ENCODE results near the gene ARID5B.

ARID5B gene

DNA sequence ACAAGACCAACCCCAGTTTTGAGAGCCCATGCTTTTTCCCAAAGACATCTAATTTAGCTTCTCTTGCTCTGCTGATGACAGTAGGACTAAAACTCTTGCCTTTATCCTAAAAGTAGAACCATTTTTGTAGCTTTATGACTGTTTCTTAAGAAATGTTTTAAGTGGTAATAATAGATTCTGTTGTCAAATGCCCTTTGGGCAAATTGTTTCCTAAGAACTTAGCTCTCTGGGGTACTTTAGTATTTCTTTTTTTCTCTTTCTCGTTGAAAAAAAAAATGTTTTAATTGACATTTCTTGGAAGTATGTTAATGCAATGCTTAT lies 157.4 kb downstream of the ARID5B start:
- no peak for DNase-seq
- WGBS (ENCODE audit: extremely low coverage, insufficient coverage, insufficient read length) = no CpG with 5 or more reads among the region's 1 CpG

DNA sequence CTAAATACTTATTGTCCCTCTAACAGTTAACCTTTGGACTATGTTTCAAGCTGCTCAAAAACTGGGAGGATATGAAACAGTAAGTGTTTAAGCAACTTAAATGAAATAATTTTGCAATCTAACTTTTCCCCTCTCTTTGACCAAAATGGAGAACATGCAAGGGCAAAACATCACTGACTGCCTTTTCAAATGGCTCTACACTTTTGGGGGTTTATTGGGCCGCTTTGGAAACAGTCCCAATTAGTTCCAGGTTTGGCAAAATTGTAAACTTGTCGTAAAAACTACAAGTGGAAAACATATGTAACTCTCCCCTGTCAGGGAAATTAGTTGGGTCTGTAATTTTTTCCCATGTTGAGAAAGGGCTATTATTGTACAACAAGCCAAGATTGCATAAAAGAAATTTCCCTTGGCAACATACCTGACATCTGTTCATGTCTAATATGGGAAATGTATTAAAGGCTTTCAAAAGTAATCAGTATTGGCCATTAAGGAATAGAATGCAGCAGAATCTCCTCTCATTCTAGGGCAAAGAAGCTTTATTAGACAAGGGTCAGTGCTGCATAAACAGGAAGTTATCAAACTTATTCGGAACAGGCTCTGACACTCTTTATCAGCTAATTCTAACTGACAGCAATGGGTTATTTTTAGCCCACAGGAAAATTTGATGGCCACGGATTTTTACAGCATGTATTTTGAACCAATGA lies 157.9 kb downstream of the ARID5B start:
- no peak overlapping the region for H3K4me3 ChIP-seq (ENCODE audit: low read depth, low read length)
- H3K4ac ChIP-seq (ENCODE audit: low read depth, low read length) = no peak overlapping the region
- H3K79me1 ChIP-seq (ENCODE audit: low read length) = no peaks in the 10 kb centered on the region
- H3K4me1 ChIP-seq (ENCODE audit: control insufficient read depth in 1 of 2, insufficient read depth in 2 of 2, low read length in 2 of 2) = peaks cover 0 to 3% of the 10 kb centered on the region in 2 experiments
- no CpG with 5 or more reads among the region's 4 CpGs for WGBS (ENCODE audit: extremely low coverage, insufficient coverage, insufficient read length)
- H2AFZ ChIP-seq (ENCODE audit: insufficient read depth, low read length, poor library complexity) = no peak overlapping the region
- H3K4me2 ChIP-seq (ENCODE audit: low read length) = no peak overlapping the region
- H3K79me2 ChIP-seq (ENCODE audit: control insufficient read depth, insufficient read depth, low read length, poor library complexity) = no peaks in the 10 kb centered on the region
- no peak overlapping the region for H4K8ac ChIP-seq (ENCODE audit: low read depth, low read length)
- peaks cover 2 to 3% of the 10 kb centered on the region in 2 experiments for H3K36me3 ChIP-seq (ENCODE audit: control insufficient read depth in 1 of 2, insufficient read depth in 2 of 2, low read length in 2 of 2)
- H3K27me3 ChIP-seq (ENCODE audit: insufficient read depth, low read length) = no peaks in the 10 kb centered on the region
- no peak overlapping the region for H3K9ac ChIP-seq (ENCODE audit: low read length)
- no peak overlapping the region for H4K12ac ChIP-seq (ENCODE audit: low read depth, low read length)
- H3K18ac ChIP-seq (ENCODE audit: low read length) = no peak overlapping the region
- no peak overlapping the region for H2BK12ac ChIP-seq (ENCODE audit: low read length)
- H2AK5ac ChIP-seq (ENCODE audit: low read length) = no peak overlapping the region
- H2BK5ac ChIP-seq (ENCODE audit: low read depth, low read length, poor library complexity) = no peak overlapping the region
- no peak overlapping the region for H3K27ac ChIP-seq (ENCODE audit: low read depth, low read length)
- no peak overlapping the region for H3K14ac ChIP-seq (ENCODE audit: low read length)
- H2BK120ac ChIP-seq (ENCODE audit: insufficient read depth, low read length, poor library complexity) = no peak overlapping the region
- no peak overlapping the region for H4K91ac ChIP-seq (ENCODE audit: low read depth, low read length)
- DNase-seq = no peak
- H3K9me3 ChIP-seq (ENCODE audit: insufficient read depth, low read depth, low read length) = no peaks in the 10 kb centered on the region
- H3K23ac ChIP-seq (ENCODE audit: low read length) = no peak overlapping the region

More for the DNA sequence above, 157.4 kb downstream of the ARID5B start:
- Histone ChIP-seq H3K36me3 (ENCODE audit: control insufficient read depth in 1 of 2, insufficient read depth in 2 of 2, low read length in 2 of 2) (peaks cover 2 to 3% of the 10 kb centered on the region in 2 experiments), H3K23ac (ENCODE audit: low read length) (no peak overlapping the region), H3K27ac (ENCODE audit: low read depth, low read length) (no peak overlapping the region), H3K27me3 (ENCODE audit: insufficient read depth, low read length) (no peaks in the 10 kb centered on the region), H2AK5ac (ENCODE audit: low read length) (no peak overlapping the region), H3K4me1 (ENCODE audit: control insufficient read depth in 1 of 2, insufficient read depth in 2 of 2, low read length in 2 of 2) (peaks cover 0 to 2% of the 10 kb centered on the region in 2 experiments), H2BK120ac (ENCODE audit: insufficient read depth, low read length, poor library complexity) (no peak overlapping the region), H2BK5ac (ENCODE audit: low read depth, low read length, poor library complexity) (no peak overlapping the region), H4K91ac (ENCODE audit: low read depth, low read length) (no peak overlapping the region), H2BK12ac (ENCODE audit: low read length) (no peak overlapping the region), H4K12ac (ENCODE audit: low read depth, low read length) (no peak overlapping the region), H3K18ac (ENCODE audit: low read length) (no peak overlapping the region), H3K9me3 (ENCODE audit: insufficient read depth, low read depth, low read length) (no peaks in the 10 kb centered on the region), H3K9ac (ENCODE audit: low read length) (no peak overlapping the region), H3K79me2 (ENCODE audit: control insufficient read depth, insufficient read depth, low read length, poor library complexity) (no peaks in the 10 kb centered on the region), H3K4me2 (ENCODE audit: low read length) (no peak overlapping the region), H3K14ac (ENCODE audit: low read length) (no peak overlapping the region), H4K8ac (ENCODE audit: low read depth, low read length) (no peak overlapping the region), H3K4me3 (ENCODE audit: low read depth, low read length) (no peak overlapping the region), H3K4ac (ENCODE audit: low read depth, low read length) (no peak overlapping the region), H3K79me1 (ENCODE audit: low read length) (no peaks in the 10 kb centered on the region), H2AFZ (ENCODE audit: insufficient read depth, low read length, poor library complexity) (no peak overlapping the region)

- Histone ChIP-seq H3K79me2 (ENCODE audit: control insufficient read depth, insufficient read depth, low read length, poor library complexity) (no peaks in the 10 kb centered on the region), H3K18ac (ENCODE audit: low read length) (no peak overlapping the region), H3K4me3 (ENCODE audit: low read depth, low read length) (no peak overlapping the region), H3K23ac (ENCODE audit: low read length) (no peak overlapping the region), H3K27me3 (ENCODE audit: insufficient read depth, low read length) (no peaks in the 10 kb centered on the region), H4K91ac (ENCODE audit: low read depth, low read length) (no peak overlapping the region), H3K14ac (ENCODE audit: low read length) (no peak overlapping the region), H2AFZ (ENCODE audit: insufficient read depth, low read length, poor library complexity) (no peak overlapping the region), H2BK5ac (ENCODE audit: low read depth, low read length, poor library complexity) (no peak overlapping the region), H2BK120ac (ENCODE audit: insufficient read depth, low read length, poor library complexity) (no peak overlapping the region), H4K12ac (ENCODE audit: low read depth, low read length) (no peak overlapping the region), H3K4me1 (ENCODE audit: control insufficient read depth in 1 of 2, insufficient read depth in 2 of 2, low read length in 2 of 2) (peaks cover 0 to 3% of the 10 kb centered on the region in 2 experiments), H3K4me2 (ENCODE audit: low read length) (no peak overlapping the region), H3K27ac (ENCODE audit: low read depth, low read length) (no peak overlapping the region), H2AK5ac (ENCODE audit: low read length) (no peak overlapping the region), H3K79me1 (ENCODE audit: low read length) (no peaks in the 10 kb centered on the region), H4K8ac (ENCODE audit: low read depth, low read length) (no peak overlapping the region), H3K4ac (ENCODE audit: low read depth, low read length) (no peak overlapping the region), H3K9me3 (ENCODE audit: insufficient read depth, low read depth, low read length) (no peaks in the 10 kb centered on the region), H3K9ac (ENCODE audit: low read length) (no peak overlapping the region), H3K36me3 (ENCODE audit: control insufficient read depth in 1 of 2, insufficient read depth in 2 of 2, low read length in 2 of 2) (peaks cover 0 to 5% of the 10 kb centered on the region in 2 experiments), H2BK12ac (ENCODE audit: low read length) (no peak overlapping the region)
- DNase-seq = no peak
- no CpG with 5 or more reads among the region's 1 CpG for WGBS (ENCODE audit: extremely low coverage, insufficient coverage, insufficient read length)
These were observed 160.5 kb downstream of the ARID5B start for GRCh38 chr10:62062028-62062427.

DNA sequence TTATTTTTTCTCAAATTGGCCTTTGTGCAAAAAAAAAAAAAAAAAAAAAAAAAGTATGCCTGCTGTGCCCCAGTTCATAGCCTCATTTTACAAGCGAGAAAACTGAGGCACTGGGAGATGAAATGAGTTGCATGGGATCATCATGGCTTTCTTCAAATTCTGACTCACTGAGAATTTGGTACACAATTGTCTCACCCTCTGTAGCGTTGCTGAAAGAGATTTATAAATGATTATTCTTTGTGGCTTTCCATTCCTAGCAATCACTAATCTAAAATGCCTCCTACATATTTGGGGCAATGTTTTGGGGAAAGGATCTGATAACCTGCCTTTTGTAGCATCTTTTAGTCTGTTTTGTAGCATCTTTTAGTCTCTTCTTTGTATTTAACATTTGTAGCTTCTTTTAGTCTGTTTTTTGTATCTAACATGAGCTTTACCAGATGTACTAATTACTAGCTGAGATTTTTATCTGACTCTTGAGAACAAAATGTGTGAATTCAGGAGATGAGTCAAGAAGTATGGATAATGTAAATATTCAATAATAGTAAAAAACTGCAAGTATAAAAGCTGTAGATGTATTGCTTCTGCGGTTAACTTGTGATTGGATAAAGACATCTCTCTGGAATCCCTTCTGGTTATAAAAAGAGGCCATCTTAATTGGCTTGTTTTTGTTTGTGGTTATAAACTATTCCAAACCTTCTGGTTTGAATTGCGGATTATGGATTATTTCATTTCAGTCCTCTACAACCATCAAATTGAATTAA lies 161.4 kb downstream of the ARID5B start:
- Histone ChIP-seq H3K4ac (ENCODE audit: low read depth, low read length) (no peak overlapping the region), H4K91ac (ENCODE audit: low read depth, low read length) (no peak overlapping the region), H4K12ac (ENCODE audit: low read depth, low read length) (no peak overlapping the region), H2AK5ac (ENCODE audit: low read length) (no peak overlapping the region), H3K79me2 (ENCODE audit: control insufficient read depth, insufficient read depth, low read length, poor library complexity) (no peaks in the 10 kb centered on the region), H2BK12ac (ENCODE audit: low read length) (no peak overlapping the region), H2BK120ac (ENCODE audit: insufficient read depth, low read length, poor library complexity) (no peak overlapping the region), H3K14ac (ENCODE audit: low read length) (no peak overlapping the region), H3K4me2 (ENCODE audit: low read length) (no peak overlapping the region), H3K9me3 (ENCODE audit: insufficient read depth, low read depth, low read length) (no peaks in the 10 kb centered on the region), H3K79me1 (ENCODE audit: low read length) (no peaks in the 10 kb centered on the region), H3K27ac (ENCODE audit: low read depth, low read length) (no peak overlapping the region), H3K18ac (ENCODE audit: low read length) (no peak overlapping the region), H3K4me1 (ENCODE audit: control insufficient read depth in 1 of 2, insufficient read depth in 2 of 2, low read length in 2 of 2) (peaks cover 0 to 3% of the 10 kb centered on the region in 2 experiments), H3K27me3 (ENCODE audit: insufficient read depth, low read length) (no peaks in the 10 kb centered on the region), H3K9ac (ENCODE audit: low read length) (no peak overlapping the region), H2BK5ac (ENCODE audit: low read depth, low read length, poor library complexity) (no peak overlapping the region), H4K8ac (ENCODE audit: low read depth, low read length) (no peak overlapping the region), H3K4me3 (ENCODE audit: low read depth, low read length) (no peak overlapping the region), H2AFZ (ENCODE audit: insufficient read depth, low read length, poor library complexity) (no peak overlapping the region), H3K23ac (ENCODE audit: low read length) (no peak overlapping the region), H3K36me3 (ENCODE audit: control insufficient read depth in 1 of 2, insufficient read depth in 2 of 2, low read length in 2 of 2) (peaks cover 0 to 9% of the 10 kb centered on the region in 2 experiments)
- no CpG with 5 or more reads among the region's 4 CpGs for WGBS (ENCODE audit: extremely low coverage, insufficient coverage, insufficient read length)
- DNase-seq = no peak
